NCI-H1105 (cell line): ENCODE measurements around the gene HS6ST3.

Experiments
- DNase-seq: peaks from one replicate; lab custom pipeline; 2025; lab: John Stamatoyannopoulos, UW

HS6ST3 gene

GRCh38 chr13:96837809-96838208 is 747.9 kb downstream of the HS6ST3 start:
- DNase-seq = no peak

- no peak for DNase-seq
These were observed 754.3 kb downstream of the HS6ST3 start for GRCh38 chr13:96844195-96844594.

- DNase-seq = peak; percentile 41
These were observed 754.7 kb downstream of the HS6ST3 start for GRCh38 chr13:96844616-96845015.

- no peak for DNase-seq
These were observed 758.4 kb downstream of the HS6ST3 start for GRCh38 chr13:96848286-96848685.

GRCh38 chr13:96849091-96849490 is 759.2 kb downstream of the HS6ST3 start:
- DNase-seq = no peak

- no peak for DNase-seq
These were observed 760.7 kb downstream of the HS6ST3 start for GRCh38 chr13:96850538-96851145.

- DNase-seq = no peak
These were observed 762.0 kb downstream of the HS6ST3 start for GRCh38 chr13:96851856-96852445.

- DNase-seq = no peak
These were observed 768.4 kb downstream of the HS6ST3 start for GRCh38 chr13:96858133-96858826.

GRCh38 chr13:96860882-96861281 is 771.0 kb downstream of the HS6ST3 start:
- no peak for DNase-seq

- no peak for DNase-seq
These were observed 772.2 kb downstream of the HS6ST3 start for GRCh38 chr13:96862093-96862492.

GRCh38 chr13:96862999-96863398 is 773.1 kb downstream of the HS6ST3 start:
- no peak for DNase-seq

GRCh38 chr13:96871469-96871868 is 781.6 kb downstream of the HS6ST3 start:
- no peak for DNase-seq

- DNase-seq = no peak
These were observed 790.5 kb downstream of the HS6ST3 start for GRCh38 chr13:96880419-96880818.
